DMS153 treated with DMSO at 0.1 percent for 48 hours (cell line): ENCODE measurements around the gene SLC35F6.

ENCODE experiments used
- DNase-seq: peaks from one replicate; lab custom pipeline; 2025; ENCODE audit not compliant: unreplicated experiment; lab: John Stamatoyannopoulos, UW

The SLC35F6 gene, protein sequence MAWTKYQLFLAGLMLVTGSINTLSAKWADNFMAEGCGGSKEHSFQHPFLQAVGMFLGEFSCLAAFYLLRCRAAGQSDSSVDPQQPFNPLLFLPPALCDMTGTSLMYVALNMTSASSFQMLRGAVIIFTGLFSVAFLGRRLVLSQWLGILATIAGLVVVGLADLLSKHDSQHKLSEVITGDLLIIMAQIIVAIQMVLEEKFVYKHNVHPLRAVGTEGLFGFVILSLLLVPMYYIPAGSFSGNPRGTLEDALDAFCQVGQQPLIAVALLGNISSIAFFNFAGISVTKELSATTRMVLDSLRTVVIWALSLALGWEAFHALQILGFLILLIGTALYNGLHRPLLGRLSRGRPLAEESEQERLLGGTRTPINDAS

DNA sequence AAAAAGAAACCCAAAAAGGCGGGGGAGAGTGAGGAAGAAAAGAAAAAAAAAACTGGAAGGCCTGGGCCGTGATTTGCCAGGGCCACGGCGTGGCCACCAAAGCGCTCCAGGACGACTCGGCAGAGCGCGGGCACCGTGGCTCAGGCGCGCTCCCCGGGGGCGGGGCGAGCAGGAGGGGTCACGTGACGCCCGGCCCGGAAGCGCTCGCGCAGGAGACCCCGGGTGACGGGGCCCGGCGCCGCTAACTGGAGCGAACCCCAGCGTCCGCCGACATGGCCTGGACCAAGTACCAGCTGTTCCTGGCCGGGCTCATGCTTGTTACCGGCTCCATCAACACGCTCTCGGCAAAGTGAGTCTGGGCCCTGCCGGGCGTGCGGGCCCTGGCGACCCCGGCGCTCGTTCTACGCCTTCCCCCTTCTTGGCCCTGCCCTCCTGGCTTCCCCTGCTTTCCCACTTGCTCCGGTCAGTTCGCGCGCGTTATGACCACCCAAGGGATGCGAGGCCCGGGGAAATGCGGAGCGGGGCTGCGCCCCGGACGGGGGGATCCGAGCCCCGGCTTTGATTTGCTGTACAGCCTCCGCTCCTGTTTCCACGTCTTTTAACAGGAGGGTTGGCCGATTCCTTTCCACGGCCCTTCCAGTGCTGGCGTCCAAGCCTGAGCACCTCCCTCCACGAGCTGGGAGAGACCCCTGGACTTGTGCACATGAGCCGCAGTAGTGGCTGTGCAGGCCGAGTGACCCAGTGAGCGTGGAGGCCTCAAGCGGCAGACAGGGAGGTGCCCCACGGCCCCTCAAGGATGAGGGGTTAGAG is at the start of gene SLC35F6:
Gene SLC35F6 (plus strand): TSS at position 207 of the 810 bp plus-strand sequence. CDS start 66 bp downstream, at position 273.
- peak; percentile 53 for DNase-seq

DNA sequence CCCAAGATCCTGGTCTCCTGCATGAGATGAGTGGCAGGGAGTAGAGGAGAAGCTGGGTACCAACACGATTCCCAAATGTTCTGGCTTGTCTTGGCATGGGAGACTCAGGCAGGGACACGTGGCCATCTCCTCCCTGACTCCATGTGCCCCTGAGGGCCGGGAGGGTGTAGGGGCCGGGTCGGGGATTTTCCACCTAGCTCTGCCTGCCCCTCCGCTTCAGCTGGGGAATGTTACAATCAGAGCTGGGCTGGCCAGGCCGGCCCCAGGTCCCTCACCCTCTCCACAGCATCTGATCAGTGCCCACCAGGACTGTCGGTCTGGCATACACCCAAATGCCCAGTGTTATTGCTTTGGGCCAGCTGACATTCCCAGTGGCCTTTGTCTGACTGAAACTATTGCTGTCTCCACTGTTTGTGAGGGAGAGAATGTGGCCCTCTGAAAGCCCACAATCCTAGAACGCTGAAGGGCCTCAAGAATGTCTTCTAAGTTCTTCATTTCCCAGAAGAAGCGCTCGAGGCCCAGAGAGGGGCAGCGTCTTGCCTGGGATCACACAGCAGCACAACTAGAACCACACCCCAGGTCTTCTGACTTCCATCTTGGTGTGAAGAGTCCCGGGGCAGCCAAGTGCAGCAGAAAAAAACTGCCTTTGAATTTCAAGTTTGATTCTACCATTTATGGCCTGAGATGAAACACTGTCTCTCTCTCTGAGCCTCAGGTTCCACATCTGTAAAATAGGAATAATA is 48.4 kb upstream of the SLC35F6 start:
- no peak for DNase-seq

DNA sequence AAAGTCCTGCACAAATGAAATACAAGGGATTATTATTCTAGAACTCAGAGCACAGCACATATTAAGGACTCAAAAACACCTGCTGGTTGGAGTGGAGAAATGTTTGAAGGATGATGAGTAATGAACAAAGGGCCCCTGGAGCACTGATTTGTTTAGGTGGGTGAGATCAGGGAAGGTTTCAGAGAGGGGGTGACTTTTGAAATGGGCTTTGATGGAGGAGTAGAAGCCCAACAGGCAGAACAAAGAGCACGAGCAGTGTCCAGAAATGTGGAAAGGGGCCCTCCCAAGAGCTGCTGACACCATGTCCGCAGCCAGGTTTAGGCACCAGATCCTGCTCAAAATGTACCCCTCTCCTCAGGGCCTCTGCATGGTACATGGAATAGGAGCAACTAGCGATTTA is 47.7 kb upstream of the SLC35F6 start:
- no peak for DNase-seq

DNA sequence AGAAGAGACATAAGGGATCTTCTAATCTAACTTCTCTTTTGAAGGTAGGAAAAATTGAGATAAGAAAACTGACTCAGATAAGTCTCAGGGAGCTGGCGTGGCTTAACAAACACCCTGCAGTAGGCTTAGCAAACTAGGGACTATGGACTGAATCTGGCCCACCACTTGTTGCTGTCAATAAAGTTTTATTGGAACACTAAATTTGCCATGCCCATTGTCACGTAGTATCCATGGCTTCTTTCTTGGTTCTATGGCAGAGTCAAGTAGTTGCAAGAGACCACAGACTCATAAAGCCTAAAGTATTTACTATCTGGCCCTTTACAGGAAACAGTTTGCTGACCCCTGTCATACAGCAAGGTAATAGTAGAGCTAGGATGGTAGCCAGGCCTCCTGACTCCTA is 47.3 kb upstream of the SLC35F6 start:
- DNase-seq = no peak

DNA sequence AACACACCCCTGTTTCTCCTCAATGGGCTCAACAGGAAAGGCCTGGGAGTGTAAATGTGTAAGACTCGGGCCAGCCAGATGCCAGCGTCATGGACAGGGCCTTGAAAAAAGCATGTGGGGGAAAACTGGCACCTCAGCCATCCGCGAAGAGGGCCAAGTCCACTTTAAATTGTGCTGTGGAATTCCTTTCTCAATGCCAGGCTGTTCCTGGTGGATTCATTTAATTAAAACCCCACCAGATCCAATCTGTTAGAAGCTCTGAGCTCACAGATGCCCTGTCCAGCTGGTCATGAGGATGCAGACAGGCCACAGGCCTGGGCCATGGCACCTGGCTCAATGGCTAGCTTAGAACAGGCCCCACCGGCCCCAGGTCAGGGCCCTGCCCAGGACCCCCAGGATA is 46.7 kb upstream of the SLC35F6 start:
- DNase-seq = no peak

DNA sequence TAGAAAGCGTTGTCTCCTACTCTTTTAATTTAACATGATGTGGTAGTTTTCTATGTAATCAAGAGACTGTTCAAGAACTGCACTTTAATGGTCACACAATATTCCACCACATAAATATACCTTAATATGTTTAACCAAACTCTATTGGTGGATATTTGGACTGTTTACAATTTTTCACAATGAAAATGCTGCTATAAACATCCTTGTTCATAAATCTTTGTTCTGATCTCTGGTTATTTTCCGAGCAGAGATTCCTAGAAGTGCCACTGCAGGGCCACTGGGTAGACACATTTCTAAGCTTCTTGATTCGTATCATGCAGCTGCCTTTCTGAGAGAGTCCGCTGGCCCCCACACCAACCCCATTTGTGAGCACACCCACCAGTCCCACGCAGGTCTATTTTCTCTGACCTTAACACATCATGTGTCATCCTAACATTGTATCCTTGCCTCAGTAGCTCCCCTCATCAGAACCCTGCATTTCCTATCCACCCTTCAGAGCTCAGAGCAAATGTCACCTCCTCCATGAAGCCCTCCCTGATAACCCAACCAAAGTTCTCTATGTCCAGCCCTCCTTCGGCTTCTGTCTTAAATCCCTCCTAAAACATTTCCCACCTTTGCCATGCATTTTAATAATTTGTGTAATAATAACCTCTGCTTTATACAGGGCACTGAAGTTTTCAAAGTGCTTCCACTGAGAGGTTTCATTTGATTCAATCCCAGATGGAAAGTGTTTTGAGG is 45.0 kb upstream of the SLC35F6 start:
- no peak for DNase-seq

DNA sequence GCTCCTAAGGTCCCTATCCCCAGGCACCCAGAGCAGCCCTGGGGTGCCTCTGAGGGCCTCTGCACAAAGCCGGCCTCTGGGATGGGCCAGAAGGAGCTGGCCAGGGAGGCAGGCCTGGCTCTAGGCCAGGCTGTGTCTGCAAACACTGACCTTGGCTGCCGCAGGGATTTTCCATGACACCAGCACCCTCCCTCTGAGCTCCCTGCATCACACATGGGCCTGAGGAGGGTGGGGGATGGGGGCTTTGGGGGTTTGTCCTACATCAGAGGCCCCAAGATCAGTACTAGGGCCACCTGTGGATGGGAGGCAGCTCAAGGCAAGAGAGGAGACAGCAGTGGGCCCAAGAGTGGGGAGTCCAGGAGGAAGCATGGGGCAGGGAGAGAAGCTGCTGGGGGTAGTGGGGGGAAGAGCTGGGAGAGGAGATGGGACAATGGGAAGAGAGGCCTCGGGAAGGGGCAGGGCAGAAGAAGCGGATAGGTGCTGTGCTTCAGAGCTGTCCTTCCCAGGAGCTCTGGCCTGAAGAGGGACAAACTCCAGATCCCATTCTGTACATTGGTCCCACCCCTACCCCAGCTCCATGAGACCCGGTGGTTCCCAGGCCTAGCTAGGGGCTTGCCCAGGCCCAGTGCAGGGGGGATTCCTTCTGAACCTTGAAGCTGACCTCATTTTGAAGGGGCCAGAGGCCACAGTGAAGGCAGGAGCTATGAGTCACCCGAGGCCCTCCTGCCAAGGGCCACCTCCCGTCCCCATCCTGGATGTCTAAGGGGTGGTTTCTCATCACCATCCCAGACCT is 43.6 kb upstream of the SLC35F6 start:
- peak; percentile 40 for DNase-seq

DNA sequence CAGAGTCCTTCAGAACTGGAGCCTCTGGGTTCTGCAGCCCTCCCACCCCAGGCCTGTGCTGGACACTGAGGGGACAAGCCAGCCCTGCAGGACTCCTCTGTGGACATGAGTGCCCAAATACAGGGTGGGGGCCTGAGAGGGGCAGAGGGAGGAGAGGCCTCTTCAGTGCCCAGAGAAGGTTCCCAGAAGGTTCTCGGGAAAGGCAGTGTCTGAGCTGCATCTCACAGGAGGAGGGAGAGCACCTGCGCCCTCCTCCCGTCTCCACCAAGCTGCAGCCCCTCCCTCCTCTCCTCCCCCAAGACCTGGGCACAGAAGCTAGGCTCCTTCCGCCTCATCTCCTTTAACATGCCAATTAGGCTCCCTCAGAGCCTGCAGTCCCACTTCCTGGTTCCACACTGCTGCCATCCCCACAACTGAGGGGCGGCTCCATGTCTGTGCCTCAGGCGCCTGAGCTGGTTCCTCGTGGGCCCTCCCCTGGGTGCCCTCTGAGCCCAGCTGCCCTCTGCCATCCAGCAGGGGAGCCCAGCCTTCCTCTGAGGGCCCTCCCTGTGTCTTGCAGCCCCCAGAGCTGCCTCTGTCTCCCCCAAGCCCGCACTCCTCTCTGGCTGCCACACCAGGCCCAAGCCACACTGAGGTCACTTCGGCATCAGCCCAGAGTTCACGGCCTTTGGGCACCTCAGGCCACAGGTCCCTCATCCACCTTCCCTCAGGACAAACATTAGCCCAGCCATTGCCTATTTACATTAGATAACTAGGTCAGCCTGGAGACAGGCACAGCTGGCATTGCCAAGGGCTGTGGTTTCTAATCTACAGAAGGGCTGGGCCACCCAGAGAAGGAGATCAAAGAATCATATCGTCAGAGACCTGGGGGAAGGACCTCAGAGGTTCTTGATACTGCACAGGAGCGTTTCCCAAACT is 42.7 kb upstream of the SLC35F6 start:
- DNase-seq = peak; percentile 18

DNA sequence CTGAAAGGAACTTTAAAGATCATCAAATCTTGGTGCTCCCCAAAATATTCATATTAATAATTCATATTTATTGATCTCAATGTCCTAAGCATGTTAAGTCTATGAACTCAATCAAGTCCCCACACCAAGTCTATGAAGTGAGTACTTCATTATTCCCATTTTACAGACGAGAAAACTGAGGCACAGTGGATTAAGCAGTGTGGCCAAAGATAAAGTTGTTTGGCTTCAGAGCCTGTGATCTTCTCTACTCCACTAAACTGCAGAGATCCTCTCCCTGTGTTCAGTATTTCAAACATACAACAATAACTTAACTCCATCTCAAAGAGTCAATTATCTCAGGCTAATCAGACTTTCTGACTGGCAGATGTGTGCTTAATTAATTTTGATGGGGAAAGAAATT is 41.8 kb upstream of the SLC35F6 start:
- no peak for DNase-seq

DNA sequence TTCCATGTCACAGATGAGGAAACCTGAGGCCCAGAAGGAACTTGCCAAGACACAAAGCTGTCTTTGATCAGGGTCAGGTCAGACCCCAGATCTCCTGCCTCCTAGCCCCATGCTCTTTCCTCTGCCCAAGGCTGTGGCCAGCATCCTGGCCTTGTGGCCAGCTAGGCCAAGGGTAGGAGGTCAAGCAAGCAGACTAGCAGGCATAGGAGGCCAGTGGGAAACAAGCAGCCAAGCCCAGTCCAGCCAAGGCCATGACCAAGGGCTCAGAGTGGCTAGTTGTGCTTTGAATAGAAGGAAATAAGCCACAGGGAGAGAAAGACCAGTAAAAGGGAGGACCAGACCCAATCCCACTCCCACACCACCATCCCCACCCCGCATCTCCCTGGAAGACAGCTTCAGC is 41.2 kb upstream of the SLC35F6 start:
- no peak for DNase-seq

DNA sequence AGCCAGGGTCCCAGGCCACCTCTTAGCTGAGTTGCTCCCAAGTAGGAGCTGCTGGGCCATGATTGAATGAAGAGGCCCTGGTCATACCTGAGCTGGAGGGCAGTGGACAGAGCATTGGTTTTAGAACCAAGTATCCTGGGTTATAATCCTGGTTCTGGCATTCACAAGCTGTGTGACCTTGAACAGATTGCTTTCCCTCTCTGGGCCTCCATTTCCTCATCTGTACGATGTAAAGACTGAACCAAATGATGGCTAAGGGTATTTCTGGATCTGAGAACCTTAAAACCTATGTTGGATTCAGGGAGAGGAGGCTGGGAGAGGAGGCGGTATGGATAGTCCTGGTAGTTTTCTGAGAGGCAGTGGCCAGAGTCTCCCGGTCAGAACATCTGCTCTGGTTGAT is 40.6 kb upstream of the SLC35F6 start:
- DNase-seq = no peak

DNA sequence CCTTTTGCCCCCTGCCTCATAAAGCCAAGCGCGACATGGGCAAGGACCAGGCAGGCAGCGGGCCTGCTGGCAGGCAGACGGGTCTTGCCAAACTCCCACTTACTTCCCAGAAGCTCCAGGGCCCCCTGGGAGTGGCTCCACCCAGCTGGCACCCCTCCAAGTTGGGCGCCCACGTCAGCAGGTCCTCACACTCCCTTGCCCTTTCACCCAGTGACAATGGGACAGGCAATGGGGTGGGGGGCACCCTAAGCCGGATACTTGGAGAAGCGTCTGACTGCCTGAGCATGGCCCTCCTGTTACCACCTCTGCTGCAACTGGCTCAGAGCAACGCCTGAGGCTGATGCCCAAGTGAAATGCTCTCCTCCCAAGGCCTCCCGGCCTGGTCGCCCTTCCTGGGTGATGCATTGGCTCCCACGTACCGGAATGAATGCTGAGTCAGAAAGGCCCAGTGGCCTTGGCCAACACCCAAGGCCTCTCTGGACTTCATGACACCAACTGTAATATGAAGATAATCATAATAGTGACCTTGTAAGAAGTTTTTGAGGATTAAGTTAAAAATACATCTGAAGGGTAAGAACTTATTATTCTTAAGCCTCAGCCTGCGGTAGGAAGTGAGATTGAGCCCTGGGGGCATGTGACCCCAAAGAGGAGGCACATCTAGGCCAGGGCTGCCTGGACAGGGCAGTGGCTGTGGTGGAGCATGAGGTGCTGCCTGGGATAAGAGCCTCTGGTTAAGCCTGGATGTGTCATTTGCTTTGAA is 39.9 kb upstream of the SLC35F6 start:
- DNase-seq = peak; percentile 9

DNA sequence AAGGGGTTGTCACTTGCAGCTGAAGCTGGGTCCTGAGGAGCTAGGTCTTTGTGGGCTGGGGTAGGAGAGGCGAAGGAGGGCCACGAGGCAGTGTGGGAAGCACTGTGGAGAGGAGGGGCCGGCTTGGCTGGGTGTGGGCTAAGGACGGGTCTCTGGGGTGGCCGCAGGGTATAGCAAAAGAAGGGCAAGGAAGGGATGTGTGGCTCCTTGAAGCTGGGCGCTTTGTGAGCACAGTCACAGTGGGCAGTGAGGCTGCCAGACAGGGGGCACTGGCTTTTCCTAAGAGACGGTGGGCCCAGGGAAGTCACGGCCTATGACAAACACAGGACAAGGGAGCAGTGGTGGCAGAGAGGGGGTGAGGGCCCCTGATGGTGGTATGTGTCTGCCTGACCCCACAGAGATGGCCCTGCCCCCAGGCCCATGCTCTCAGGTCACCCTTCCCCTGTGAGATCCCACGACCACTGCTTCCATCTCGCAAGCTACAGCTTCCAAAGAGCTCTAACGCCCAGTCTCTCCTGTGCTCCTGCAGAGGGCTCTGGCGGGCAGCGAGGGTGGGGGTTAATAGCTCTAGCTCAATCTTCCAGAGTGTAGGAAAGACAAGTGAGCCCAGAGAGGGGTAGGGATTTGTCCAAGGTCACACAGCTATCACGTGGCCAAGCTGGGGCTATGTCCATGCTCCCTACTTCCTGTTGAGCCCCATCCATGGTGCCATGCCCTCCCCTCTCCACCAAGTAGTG is 39.1 kb upstream of the SLC35F6 start:
- DNase-seq = no peak

DNA sequence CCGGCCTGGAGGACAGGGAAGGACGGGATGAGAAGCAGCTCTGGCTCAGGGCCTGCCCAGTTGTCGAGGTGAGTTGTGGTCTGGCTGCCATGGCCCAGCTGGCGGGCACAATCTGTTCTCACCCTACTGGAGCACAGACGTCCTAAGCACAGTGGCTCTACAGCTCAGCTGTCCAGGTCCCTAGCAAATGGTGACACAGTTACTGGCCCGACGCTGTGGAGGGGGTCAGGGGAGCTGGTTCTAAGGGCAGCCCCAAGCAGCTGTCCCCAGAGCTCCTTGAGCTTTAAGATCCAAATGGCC is 38.6 kb upstream of the SLC35F6 start:
- no peak for DNase-seq

DNA sequence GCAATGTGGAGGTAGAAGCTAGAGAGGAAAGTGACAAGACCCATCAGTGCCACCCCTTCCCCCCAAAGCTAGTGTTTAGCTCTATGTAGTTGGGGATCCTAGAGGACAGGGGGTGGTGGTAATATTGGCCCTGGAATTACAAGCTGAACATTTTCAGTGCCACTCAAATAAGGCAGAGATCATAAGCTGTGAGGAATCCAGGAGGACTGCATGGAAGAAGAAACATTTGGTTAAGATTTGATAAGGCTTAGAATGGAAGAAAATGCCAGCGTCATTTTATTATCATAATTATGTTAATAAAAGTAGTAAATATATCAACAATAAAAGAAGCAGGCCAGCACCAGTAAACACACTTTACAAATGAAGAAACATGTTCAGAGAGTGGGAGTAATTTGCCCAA is 37.9 kb upstream of the SLC35F6 start:
- no peak for DNase-seq

DNA sequence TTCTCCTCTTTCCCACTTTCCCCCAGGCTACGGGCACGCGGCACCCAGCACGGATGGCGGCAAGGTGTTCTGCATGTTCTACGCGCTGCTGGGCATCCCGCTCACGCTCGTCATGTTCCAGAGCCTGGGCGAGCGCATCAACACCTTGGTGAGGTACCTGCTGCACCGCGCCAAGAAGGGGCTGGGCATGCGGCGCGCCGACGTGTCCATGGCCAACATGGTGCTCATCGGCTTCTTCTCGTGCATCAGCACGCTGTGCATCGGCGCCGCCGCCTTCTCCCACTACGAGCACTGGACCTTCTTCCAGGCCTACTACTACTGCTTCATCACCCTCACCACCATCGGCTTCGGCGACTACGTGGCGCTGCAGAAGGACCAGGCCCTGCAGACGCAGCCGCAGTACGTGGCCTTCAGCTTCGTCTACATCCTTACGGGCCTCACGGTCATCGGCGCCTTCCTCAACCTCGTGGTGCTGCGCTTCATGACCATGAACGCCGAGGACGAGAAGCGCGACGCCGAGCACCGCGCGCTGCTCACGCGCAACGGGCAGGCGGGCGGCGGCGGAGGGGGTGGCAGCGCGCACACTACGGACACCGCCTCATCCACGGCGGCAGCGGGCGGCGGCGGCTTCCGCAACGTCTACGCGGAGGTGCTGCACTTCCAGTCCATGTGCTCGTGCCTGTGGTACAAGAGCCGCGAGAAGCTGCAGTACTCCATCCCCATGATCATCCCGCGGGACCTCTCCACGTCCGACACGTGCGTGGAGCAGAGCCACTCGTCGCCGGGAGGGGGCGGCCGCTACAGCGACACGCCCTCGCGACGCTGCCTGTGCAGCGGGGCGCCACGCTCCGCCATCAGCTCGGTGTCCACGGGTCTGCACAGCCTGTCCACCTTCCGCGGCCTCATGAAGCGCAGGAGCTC is 36.2 kb upstream of the SLC35F6 start:
- no peak for DNase-seq

DNA sequence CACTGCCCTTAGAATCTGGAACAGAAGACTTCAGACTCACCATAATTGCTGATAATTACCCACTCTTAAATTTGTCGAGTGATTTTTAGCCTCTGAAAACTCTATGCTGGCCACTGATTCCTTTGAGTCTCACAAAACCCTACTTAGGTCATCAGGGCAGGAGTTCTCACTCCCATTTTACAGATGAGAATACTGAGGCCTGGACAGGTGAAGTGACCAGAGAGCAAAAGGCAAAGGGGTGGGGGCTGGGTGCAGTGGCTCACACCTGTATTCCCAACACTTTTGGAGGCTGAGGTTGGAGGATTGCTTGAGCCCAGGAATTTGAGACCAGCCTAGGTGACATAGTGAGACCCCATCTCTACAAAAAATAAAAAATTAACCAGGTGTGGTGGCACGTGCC is 34.8 kb upstream of the SLC35F6 start:
- no peak for DNase-seq
